Muscle layer of colon (tissue), 2 donors: ENCODE data around the gene TMEM138.
"Not testable (repeated sequence)": the region's sequence is repeated elsewhere in the genome, so short reads cannot be mapped to it uniquely, and the experiment has no call there.

Experiments used
- H3K27ac ChIP-seq: one replicate; pipeline ENCODE4 v1.7.0; 2013; ENCODE audit warnings: low read depth, mild to moderate bottlenecking, low read length, moderate library complexity
- H3K27me3 ChIP-seq, 2 donors: one replicate each; pipeline ENCODE4 v1.7.0; 2013; ENCODE audit warnings: low read length in 2 of 2, mild to moderate bottlenecking in 2 of 2; ENCODE audit not compliant: insufficient read depth in 2 of 2, control insufficient read depth in 1 of 2
- H3K36me3 ChIP-seq: one replicate; pipeline ENCODE4 v1.7.0; 2013; ENCODE audit warnings: mild to moderate bottlenecking, low read length; ENCODE audit not compliant: insufficient read depth
- H3K4me1 ChIP-seq: one replicate; pipeline ENCODE4 v1.7.0; 2013; ENCODE audit warnings: mild to moderate bottlenecking, low read length; ENCODE audit not compliant: insufficient read depth
- H3K4me3 ChIP-seq, 2 donors: one replicate each; pipeline ENCODE4 v1.7.0; 2013; ENCODE audit warnings: low read length in 2 of 2, low read depth in 1 of 2, mild to moderate bottlenecking in 1 of 2, moderate library complexity in 1 of 2
- H3K9ac ChIP-seq: one replicate; pipeline ENCODE4 v1.7.0; 2013; ENCODE audit warnings: low read length
- H3K9me3 ChIP-seq: one replicate; pipeline ENCODE4 v1.7.0; 2013; ENCODE audit warnings: mild to moderate bottlenecking, low read length
- donor health status: abdominal sarcoma.
- donor health status: Adenocarcinoma of cecum.

TMEM138 gene

GRCh38 chr11:61372659-61373420 lies 10.7 kb downstream of the TMEM138 start:
- H3K4me1 ChIP-seq = no peaks in the 10 kb centered on the region
- no peak overlapping the region for H3K4me3 ChIP-seq
- H3K27ac ChIP-seq = no peak overlapping the region
- no peak overlapping the region for H3K9ac ChIP-seq
- no peaks in the 10 kb centered on the region for H3K9me3 ChIP-seq
- H3K36me3 ChIP-seq = peaks cover 24% of the 10 kb centered on the region
- no peaks in the 10 kb centered on the region for H3K27me3 ChIP-seq

GRCh38 chr11:61375761-61376108 lies 13.6 kb downstream of the TMEM138 start:
- H3K27ac ChIP-seq = no peak overlapping the region
- H3K27me3 ChIP-seq = no peaks in the 10 kb centered on the region
- H3K4me1 ChIP-seq = no peaks in the 10 kb centered on the region
- no peaks in the 10 kb centered on the region for H3K9me3 ChIP-seq
- H3K4me3 ChIP-seq = no peak overlapping the region
- H3K36me3 ChIP-seq = no peaks in the 10 kb centered on the region
- no peak overlapping the region for H3K9ac ChIP-seq

- H3K4me1 ChIP-seq = no peaks in the 10 kb centered on the region
- H3K9me3 ChIP-seq = no peaks in the 10 kb centered on the region
- no peak overlapping the region for H3K9ac ChIP-seq
- H3K4me3 ChIP-seq = no peak overlapping the region
- no peaks in the 10 kb centered on the region for H3K36me3 ChIP-seq
- no peaks in the 10 kb centered on the region for H3K27me3 ChIP-seq
- H3K27ac ChIP-seq = no peak overlapping the region
These were observed 15.4 kb downstream of the TMEM138 start for GRCh38 chr11:61377461-61378160.

GRCh38 chr11:61378713-61379313 lies 16.6 kb downstream of the TMEM138 start:
- no peak overlapping the region for H3K27ac ChIP-seq
- no peaks in the 10 kb centered on the region for H3K9me3 ChIP-seq

GRCh38 chr11:61380884-61381283 lies 18.7 kb downstream of the TMEM138 start:
- Histone ChIP-seq H3K27me3 (no peaks in the 10 kb centered on the region), H3K9me3 (no peaks in the 10 kb centered on the region), H3K4me1 (peaks cover 4% of the 10 kb centered on the region), H3K4me3 (no peak overlapping the region), H3K36me3 (no peaks in the 10 kb centered on the region), H3K27ac (no peak overlapping the region), H3K9ac (no peak overlapping the region)

More at GRCh38 chr11:61378713-61379313, 16.6 kb downstream of the TMEM138 start:
- H3K36me3 ChIP-seq = no peaks in the 10 kb centered on the region
- no peak overlapping the region for H3K4me3 ChIP-seq
- H3K9ac ChIP-seq = no peak overlapping the region
- no peaks in the 10 kb centered on the region for H3K4me1 ChIP-seq
- H3K27me3 ChIP-seq = no peaks in the 10 kb centered on the region

GRCh38 chr11:61383859-61384258 lies 21.7 kb downstream of the TMEM138 start:
- not testable (repeated sequence) for H3K27me3 ChIP-seq, H3K9me3 ChIP-seq, H3K4me1 ChIP-seq, H3K36me3 ChIP-seq, H3K9ac ChIP-seq, H3K4me3 ChIP-seq, H3K27ac ChIP-seq

GRCh38 chr11:61384271-61385242 lies 22.4 kb downstream of the TMEM138 start:
- peaks cover 4% of the 10 kb centered on the region for H3K4me1 ChIP-seq
- H3K27ac ChIP-seq = no peak overlapping the region
- H3K27me3 ChIP-seq = no peaks in the 10 kb centered on the region
- no peak overlapping the region for H3K4me3 ChIP-seq
- no peaks in the 10 kb centered on the region for H3K9me3 ChIP-seq
- no peaks in the 10 kb centered on the region for H3K36me3 ChIP-seq
- H3K9ac ChIP-seq = no peak overlapping the region

- Histone ChIP-seq H3K27ac (no peak overlapping the region), H3K4me1 (peaks cover 17% of the 10 kb centered on the region), H3K4me3 (no peak overlapping the region), H3K9me3 (no peaks in the 10 kb centered on the region), H3K9ac (no peak overlapping the region), H3K36me3 (peaks cover 10% of the 10 kb centered on the region), H3K27me3 (no peaks in the 10 kb centered on the region)
These were observed 28.0 kb downstream of the TMEM138 start for GRCh38 chr11:61390161-61390560.

- Histone ChIP-seq H3K9me3 (no peaks in the 10 kb centered on the region), H3K9ac (peak overlapping the region; percentile 88)
These were observed 30.9 kb downstream of the TMEM138 start for GRCh38 chr11:61392981-61393595.

GRCh38 chr11:61401173-61401572 lies 39.0 kb downstream of the TMEM138 start:
- Histone ChIP-seq H3K4me1 (no peaks in the 10 kb centered on the region), H3K27ac (no peak overlapping the region), H3K36me3 (peaks cover 58% of the 10 kb centered on the region), H3K9me3 (no peaks in the 10 kb centered on the region), H3K4me3 (no peak overlapping the region), H3K27me3 (no peaks in the 10 kb centered on the region), H3K9ac (no peak overlapping the region)

More at GRCh38 chr11:61392981-61393595, 30.9 kb downstream of the TMEM138 start:
- H3K27ac ChIP-seq = peak overlapping the region; percentile 76
- H3K4me1 ChIP-seq = peaks cover 13% of the 10 kb centered on the region
- no peaks in the 10 kb centered on the region for H3K27me3 ChIP-seq
- peaks cover 16% of the 10 kb centered on the region for H3K36me3 ChIP-seq
- H3K4me3 ChIP-seq = peak overlapping the region; percentile 79 to 97
